Measurements from ENCODE around the gene SMAGP.
"Not testable (repeated sequence)": the region's sequence is repeated elsewhere in the genome, so short reads cannot be mapped to it uniquely, and the experiment has no call there.

SMAGP gene

GRCh38 chr12:51270067-51270950, at the start of gene SMAGP:
Gene SMAGP, minus strand, starts transcription at chr12:51270415. Its CDS starts 1,137 bp downstream, at chr12:51269278.
- in situ Hi-C loops (cut with MboI; ENCODE audit: low sequenced_read_pairs): no loop called here

GRCh38 chr12:51318846-51319599, 48.8 kb upstream of the SMAGP start:
- in situ Hi-C loops (cut with MboI; ENCODE audit: low sequenced_read_pairs): no loop called here

GRCh38 chr12:51318057-51318806, 48.0 kb upstream of the SMAGP start:
- in situ Hi-C loops (cut with MboI; ENCODE audit: low sequenced_read_pairs): not testable (repeated sequence)

GRCh38 chr12:51311389-51311788, 41.2 kb upstream of the SMAGP start:
- in situ Hi-C loops (cut with MboI; ENCODE audit: low sequenced_read_pairs): no loop called here

- in situ Hi-C loops (cut with MboI; ENCODE audit: low sequenced_read_pairs): no loop called here
Measured at GRCh38 chr12:51307655-51308593, 37.7 kb upstream of the SMAGP start.

GRCh38 chr12:51306507-51306906, 36.3 kb upstream of the SMAGP start:
- in situ Hi-C loops (cut with MboI; ENCODE audit: low sequenced_read_pairs): no loop called here

- in situ Hi-C loops (cut with MboI; ENCODE audit: low sequenced_read_pairs): not testable (repeated sequence)
Measured at GRCh38 chr12:51300768-51301167, 30.6 kb upstream of the SMAGP start.

- in situ Hi-C loops (cut with MboI; ENCODE audit: low sequenced_read_pairs): no loop called here
Measured at GRCh38 chr12:51295651-51296050, 25.4 kb upstream of the SMAGP start.

GRCh38 chr12:51294097-51294496, 23.9 kb upstream of the SMAGP start:
- in situ Hi-C loops (cut with MboI; ENCODE audit: low sequenced_read_pairs): not testable (repeated sequence)

- in situ Hi-C loops (cut with MboI; ENCODE audit: low sequenced_read_pairs): no loop called here
Measured at GRCh38 chr12:51293696-51294095, 23.5 kb upstream of the SMAGP start.

- in situ Hi-C loops (cut with MboI; ENCODE audit: low sequenced_read_pairs): not testable (repeated sequence)
Measured at GRCh38 chr12:51291603-51292513, 21.6 kb upstream of the SMAGP start.

- in situ Hi-C loops (cut with MboI; ENCODE audit: low sequenced_read_pairs): no loop called here
Measured at GRCh38 chr12:51285843-51286242, 15.6 kb upstream of the SMAGP start.

GRCh38 chr12:51281202-51281924, 11.1 kb upstream of the SMAGP start:
- in situ Hi-C loops (cut with MboI; ENCODE audit: low sequenced_read_pairs): no loop called here

GRCh38 chr12:51275088-51275487, 4.9 kb upstream of the SMAGP start:
- in situ Hi-C loops (cut with MboI; ENCODE audit: low sequenced_read_pairs): no loop called here

GRCh38 chr12:51272810-51273209, 2.6 kb upstream of the SMAGP start:
- in situ Hi-C loops (cut with MboI; ENCODE audit: low sequenced_read_pairs): not testable (repeated sequence)

- in situ Hi-C loops (cut with MboI; ENCODE audit: low sequenced_read_pairs): no loop called here
Measured at GRCh38 chr12:51270951-51271518, 820 bp upstream of the SMAGP start.

- in situ Hi-C loops (cut with MboI; ENCODE audit: low sequenced_read_pairs): no loop called here
Measured at GRCh38 chr12:51269174-51270066, 795 bp downstream of the SMAGP start.
